Measurements from ENCODE around the gene EPSTI1.

EPSTI1 gene

GRCh38 chr13:42860485-42860884 lies 131.6 kb downstream of the EPSTI1 start:
- TF ChIP-seq, protein P1, sequence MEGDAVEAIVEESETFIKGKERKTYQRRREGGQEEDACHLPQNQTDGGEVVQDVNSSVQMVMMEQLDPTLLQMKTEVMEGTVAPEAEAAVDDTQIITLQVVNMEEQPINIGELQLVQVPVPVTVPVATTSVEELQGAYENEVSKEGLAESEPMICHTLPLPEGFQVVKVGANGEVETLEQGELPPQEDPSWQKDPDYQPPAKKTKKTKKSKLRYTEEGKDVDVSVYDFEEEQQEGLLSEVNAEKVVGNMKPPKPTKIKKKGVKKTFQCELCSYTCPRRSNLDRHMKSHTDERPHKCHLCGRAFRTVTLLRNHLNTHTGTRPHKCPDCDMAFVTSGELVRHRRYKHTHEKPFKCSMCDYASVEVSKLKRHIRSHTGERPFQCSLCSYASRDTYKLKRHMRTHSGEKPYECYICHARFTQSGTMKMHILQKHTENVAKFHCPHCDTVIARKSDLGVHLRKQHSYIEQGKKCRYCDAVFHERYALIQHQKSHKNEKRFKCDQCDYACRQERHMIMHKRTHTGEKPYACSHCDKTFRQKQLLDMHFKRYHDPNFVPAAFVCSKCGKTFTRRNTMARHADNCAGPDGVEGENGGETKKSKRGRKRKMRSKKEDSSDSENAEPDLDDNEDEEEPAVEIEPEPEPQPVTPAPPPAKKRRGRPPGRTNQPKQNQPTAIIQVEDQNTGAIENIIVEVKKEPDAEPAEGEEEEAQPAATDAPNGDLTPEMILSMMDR (conservative IDR thresholded peaks at IDR 0.05; ENCODE audit: low read depth, low read length): no peak
- H3K4me3 ChIP-seq (ENCODE audit: low read length): no peak overlapping the region
- no peak for DNase-seq (ENCODE audit: low read depth)

GRCh38 chr13:42859760-42860159 lies 132.3 kb downstream of the EPSTI1 start:
- TF ChIP-seq, protein P1 (conservative IDR thresholded peaks at IDR 0.05; ENCODE audit: low read depth, low read length): no peak
- H3K4me3 ChIP-seq (ENCODE audit: low read length): no peak overlapping the region
- no peak for DNase-seq (ENCODE audit: low read depth)

DNA sequence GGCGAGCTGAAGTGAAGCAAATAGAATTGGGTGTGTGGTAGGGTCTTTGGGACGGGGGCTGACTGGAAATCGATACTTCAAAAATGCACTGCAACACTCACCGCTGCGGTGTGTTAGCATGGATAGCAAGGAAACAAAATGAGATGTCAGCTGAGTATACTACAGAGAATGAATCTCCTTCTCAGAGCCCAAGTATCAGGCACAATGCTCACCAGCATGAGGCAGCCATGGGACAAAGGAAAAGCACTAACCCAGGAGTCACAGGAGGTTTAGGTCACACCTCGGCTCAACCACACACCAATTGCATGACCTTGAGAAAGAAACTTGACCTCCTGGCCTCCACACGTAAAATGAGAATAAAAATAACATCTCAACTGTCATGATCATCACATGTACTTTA lies 136.6 kb downstream of the EPSTI1 start:
- TF ChIP-seq, protein P1 (conservative IDR thresholded peaks at IDR 0.05; ENCODE audit: low read depth, low read length): no peak
- no peak for DNase-seq (ENCODE audit: low read depth)
- no peak overlapping the region for H3K4me3 ChIP-seq (ENCODE audit: low read length)

DNA sequence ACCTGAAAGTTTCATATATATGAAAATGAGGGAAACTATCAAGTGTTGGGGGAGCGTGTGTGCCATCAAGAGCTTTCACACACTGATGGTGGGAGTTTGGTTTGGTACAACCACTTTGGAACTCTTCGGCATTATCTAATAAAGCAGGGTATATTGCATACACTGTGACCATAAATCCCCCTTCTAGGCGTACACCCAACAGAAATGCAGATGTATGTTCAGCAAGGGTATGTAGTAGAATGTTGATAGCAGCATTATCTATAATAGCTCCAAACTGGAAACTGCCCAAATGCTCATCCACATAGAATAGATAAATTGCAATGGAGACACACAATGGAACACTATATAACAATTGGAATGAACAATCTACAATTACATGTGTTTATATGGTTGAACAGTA lies 139.9 kb downstream of the EPSTI1 start:
- no peak overlapping the region for H3K4me3 ChIP-seq (ENCODE audit: low read length)
- DNase-seq (ENCODE audit: low read depth): no peak
- TF ChIP-seq, protein P1 (conservative IDR thresholded peaks at IDR 0.05; ENCODE audit: low read depth, low read length): no peak

- DNase-seq (ENCODE audit: low read depth): no peak
- no peak overlapping the region for H3K4me3 ChIP-seq (ENCODE audit: low read length)
- TF ChIP-seq, protein P1 (conservative IDR thresholded peaks at IDR 0.05; ENCODE audit: low read depth, low read length): no peak
These were observed 142.8 kb downstream of the EPSTI1 start for GRCh38 chr13:42849200-42849599.

GRCh38 chr13:42847891-42848663 lies 144.0 kb downstream of the EPSTI1 start:
- TF ChIP-seq, protein P1 (conservative IDR thresholded peaks at IDR 0.05; ENCODE audit: low read depth, low read length): no peak
- no peak overlapping the region for H3K4me3 ChIP-seq (ENCODE audit: low read length)
- DNase-seq (ENCODE audit: low read depth): no peak
